HepG2 (cell line): ENCODE measurements around the gene SUN5. TPM values are rescaled to one million over a fixed set of nuclear protein-coding genes. Genes with fewer than 3 reads are reported as not detected.

Experiments used
- ERF ChIP-seq: IDR thresholded peaks from 2 replicates; pipeline ENCODE4 v1.6.1; 2018; ENCODE audit warnings: missing biosample characterization, missing genetic modification reagents
- FOSL1 ChIP-seq: sonication (generic); formaldehyde crosslinking; IDR thresholded peaks from 2 replicates; pipeline ENCODE4 v1.9.0; 2021; ENCODE audit warnings: missing genetic modification reagents, borderline replicate concordance
- KDM6A ChIP-seq: IDR thresholded peaks from 2 replicates; pipeline ENCODE4 v1.6.1; 2016; ENCODE audit warnings: low read depth
- KMT2A ChIP-seq: sonication (generic); formaldehyde crosslinking; IDR thresholded peaks from 2 replicates; pipeline ENCODE4 v1.4.0; 2020; ENCODE audit warnings: missing genetic modification reagents
- LCORL ChIP-seq, 2 experiments: fragments of 450-650 bp in 1 of 2; sonication (generic) in 1 of 2; formaldehyde crosslinking in 1 of 2; IDR thresholded peaks; 2 replicates each; pipeline versions ENCODE4 v1.5.0 to v1.6.1; 2017 to 2020; ENCODE audit warnings: antibody characterized with exemption in 1 of 2, missing genetic modification reagents in 1 of 2
- MEIS2 ChIP-seq: sonication (generic); formaldehyde crosslinking; IDR thresholded peaks from 2 replicates; pipeline ENCODE4 v1.9.0; 2021; ENCODE audit warnings: mild to moderate bottlenecking, missing genetic modification reagents
- PATZ1 ChIP-seq: sonication (generic); formaldehyde crosslinking; IDR thresholded peaks from 2 replicates; pipeline ENCODE4 v1.4.0; 2020; ENCODE audit warnings: missing genetic modification reagents
- PAX8 ChIP-seq: sonication (generic); formaldehyde crosslinking; IDR thresholded peaks from 2 replicates; pipeline ENCODE4 v1.8.0; 2022; ENCODE audit warnings: mild to moderate bottlenecking, missing genetic modification reagents, borderline replicate concordance
- PHF21A ChIP-seq: sonication (generic); formaldehyde crosslinking; IDR thresholded peaks from 2 replicates; pipeline ENCODE4 v1.5.0; 2020; ENCODE audit warnings: mild to moderate bottlenecking, missing genetic modification reagents
- PPARG ChIP-seq: conservative IDR thresholded peaks from 2 replicates; pipeline ENCODE4 v1.6.1; 2016; ENCODE audit warnings: missing biosample characterization, missing genetic modification reagents
- SIN3A ChIP-seq: IDR thresholded peaks from 2 replicates; pipeline ENCODE4 v1.6.1; 2011; ENCODE audit warnings: low read depth, mild to moderate bottlenecking, control low read depth, low read length, borderline replicate concordance
- SOX5 ChIP-seq: IDR thresholded peaks from 2 replicates; pipeline ENCODE4 v1.6.1; 2016; ENCODE audit warnings: borderline replicate concordance
- TBX2 ChIP-seq: sonication (generic); formaldehyde crosslinking; IDR thresholded peaks from 2 replicates; pipeline ENCODE4 v1.5.0; 2020; ENCODE audit warnings: missing genetic modification reagents, mild to moderate bottlenecking, borderline replicate concordance
- ZBTB1 ChIP-seq: sonication (generic); formaldehyde crosslinking; IDR thresholded peaks from 2 replicates; pipeline ENCODE4 v1.4.0; 2020; ENCODE audit warnings: missing genetic modification reagents, borderline replicate concordance
- ZFP1 ChIP-seq: IDR thresholded peaks from 2 replicates; pipeline ENCODE4 v1.6.1; 2016
- ZFP36 ChIP-seq: fragments of 150-350 bp; IDR thresholded peaks from 2 replicates; pipeline ENCODE4 v1.6.1; 2018; ENCODE audit warnings: borderline replicate concordance, low read length, low read depth; ENCODE audit not compliant: partially characterized antibody
- ZFP36L1 ChIP-seq: sonication (generic); formaldehyde crosslinking; IDR thresholded peaks from 2 replicates; pipeline ENCODE4 v1.8.0; 2022; ENCODE audit warnings: mild to moderate bottlenecking, missing genetic modification reagents, moderate library complexity
- ZFP91 ChIP-seq: sonication (generic); formaldehyde crosslinking; IDR thresholded peaks from 2 replicates; pipeline ENCODE4 v1.9.0; 2022; ENCODE audit warnings: missing genetic modification reagents, mild to moderate bottlenecking, borderline replicate concordance
- ZNF207 ChIP-seq: fragments of 450-650 bp; IDR thresholded peaks from 2 replicates; pipeline ENCODE4 v1.6.1; 2016; ENCODE audit warnings: antibody characterized with exemption, borderline replicate concordance
- ZNF264 ChIP-seq: sonication (generic); formaldehyde crosslinking; IDR thresholded peaks from 2 replicates; pipeline ENCODE4 v1.4.0; 2020; ENCODE audit warnings: missing genetic modification reagents
- ZNF510 ChIP-seq: sonication (generic); formaldehyde crosslinking; IDR thresholded peaks from 2 replicates; pipeline ENCODE4 v1.4.0; 2020; ENCODE audit warnings: low read depth, mild to moderate bottlenecking, missing genetic modification reagents
- ZNF569 ChIP-seq: sonication (generic); formaldehyde crosslinking; IDR thresholded peaks from 2 replicates; pipeline ENCODE4 v1.5.0; 2020; ENCODE audit warnings: mild to moderate bottlenecking, missing genetic modification reagents, moderate library complexity, borderline replicate concordance
- ZNF883 ChIP-seq: sonication (generic); formaldehyde crosslinking; IDR thresholded peaks from 2 replicates; pipeline ENCODE4 v1.5.1; 2020; ENCODE audit warnings: mild to moderate bottlenecking, missing genetic modification reagents; ENCODE audit errors: not compliant biosample characterization
- ZSCAN21 ChIP-seq: sonication (generic); formaldehyde crosslinking; IDR thresholded peaks from 2 replicates; pipeline ENCODE4 v1.8.0; 2022; ENCODE audit warnings: mild to moderate bottlenecking, missing genetic modification reagents, moderate library complexity, borderline replicate concordance
- ZSCAN5A ChIP-seq: sonication (generic); formaldehyde crosslinking; IDR thresholded peaks from 2 replicates; pipeline ENCODE4 v1.8.0; 2022; ENCODE audit warnings: mild to moderate bottlenecking, missing genetic modification reagents, borderline replicate concordance
- ZSCAN9 ChIP-seq: IDR thresholded peaks from 2 replicates; pipeline ENCODE4 v1.6.1; 2016; ENCODE audit warnings: borderline replicate concordance
- polyA plus RNA-seq, 8 experiments: library from polyadenylated mRNA; depleted of rRNA in 3 of 8; stranded (reverse) in 7 of 8; unstranded in 1 of 8; fragments of >200 nt; fragmentation: Illumina TruSeq in 4 of 8; extraction: Trizol in 4 of 8; gene quantifications; 2 replicates each; pipeline versions ENCODE4 v1.2.1 to v1.2.3, GENCODE V29; 2011 to 2016; ENCODE audit warnings: low read depth in 4 of 8, missing spikeins in 1 of 8, mixed read lengths in 1 of 8; ENCODE audit not compliant: insufficient read depth in 1 of 8
- total RNA-seq, 5 experiments: library from RNA; depleted of rRNA; stranded (reverse); fragments of >200 nt; fragmentation: Illumina TruSeq; extraction: Trizol; gene quantifications; 2 replicates each; pipeline ENCODE4 v1.2.3, GENCODE V29; 2016; ENCODE audit warnings: low read depth in 1 of 5

The SUN5 gene
- total and polyA plus RNA-seq, 2 of the 13 experiments (the other 11 are each of a cell fraction or from before 2014, with no cell fraction given) = not detected

GRCh38 chr20:33008336-33009213 lies 4.3 kb upstream of the SUN5 start (continued):
- TF ChIP-seq ZFP36 = no peak
- TF ChIP-seq ERF (CRISPR knock-in tag) = no peak
- TF ChIP-seq ZSCAN21 (CRISPR knock-in tag) = no peak; the same call in 1 of the 2 replicates
- no peak; the same call in 1 of the 2 replicates for TF ChIP-seq KMT2A (CRISPR knock-in tag)
- TF ChIP-seq ZNF264 = peak; percentile 84
- no peak for TF ChIP-seq PHF21A (CRISPR knock-in tag)
- TF ChIP-seq SIN3A = 0 out of 2 replicates have a peak, but pooled peaks have one; percentile 0
- no peak for TF ChIP-seq ZNF883 (CRISPR knock-in tag)
- TF ChIP-seq SOX5 = no peak
- TF ChIP-seq ZNF207 = no peak
- TF ChIP-seq ZFP1 (CRISPR knock-in tag) = no peak
- 0 out of 2 replicates have a peak, but pooled peaks have one; percentile 16 for TF ChIP-seq PAX8 (CRISPR knock-in tag)
- no peak for TF ChIP-seq PPARG (CRISPR knock-in tag)
- peak; percentile 67; the same call in 1 of the 2 replicates for TF ChIP-seq ZBTB1 (CRISPR knock-in tag)
- TF ChIP-seq ZFP36L1 (CRISPR knock-in tag) = no peak
- TF ChIP-seq MEIS2 = peak; percentile 1; the same call in 1 of the 2 replicates
- TF ChIP-seq FOSL1 (CRISPR knock-in tag) = no peak
- TF ChIP-seq LCORL (IDR thresholded peaks at IDR 0.05) = no peak
- TF ChIP-seq LCORL (CRISPR knock-in tag; IDR thresholded peaks at IDR 0.05) = no peak
- no peak for TF ChIP-seq ZSCAN9 (CRISPR knock-in tag)
- no peak for TF ChIP-seq KDM6A (CRISPR knock-in tag)
- TF ChIP-seq TBX2 (CRISPR knock-in tag) = no peak
- TF ChIP-seq ZFP91 = no peak
- TF ChIP-seq ZSCAN5A = no peak
- no peak for TF ChIP-seq ZNF569 (CRISPR knock-in tag)
- TF ChIP-seq ZNF510 = no peak
- TF ChIP-seq PATZ1 (CRISPR knock-in tag) = no peak; the same call in 1 of the 2 replicates
